Bone marrow (tissue), 2 donors: ENCODE data around the gene PIP5K1B.
A peak's percentile ranks its signal among the peaks of the same experiment; 100 is the strongest.

Experiments
- DNase-seq, 2 donors: peaks; one replicate each; lab custom pipeline; 2025; lab: John Stamatoyannopoulos, UW

PIP5K1B gene

GRCh38 chr9:68707801-68708488, 2.9 kb downstream of the PIP5K1B start:
- no peak for DNase-seq

- DNase-seq = no peak
Measured at GRCh38 chr9:68708513-68708912, 3.5 kb downstream of the PIP5K1B start.

GRCh38 chr9:68709291-68710110, 4.5 kb downstream of the PIP5K1B start:
- peak in 1 of 2 donors; percentile 54 for DNase-seq

GRCh38 chr9:68710111-68710471, 5.1 kb downstream of the PIP5K1B start:
- DNase-seq = no peak

GRCh38 chr9:68711281-68711680, 6.2 kb downstream of the PIP5K1B start:
- DNase-seq = no peak

GRCh38 chr9:68711932-68712331, 6.9 kb downstream of the PIP5K1B start:
- no peak for DNase-seq

GRCh38 chr9:68714416-68715180, 9.6 kb downstream of the PIP5K1B start:
- no peak for DNase-seq

GRCh38 chr9:68715181-68715456, 10.1 kb downstream of the PIP5K1B start:
- DNase-seq = no peak

- no peak for DNase-seq
Measured at GRCh38 chr9:68717552-68718443, 12.8 kb downstream of the PIP5K1B start.

GRCh38 chr9:68719847-68720246, 14.8 kb downstream of the PIP5K1B start:
- DNase-seq = no peak

- DNase-seq = no peak
Measured at GRCh38 chr9:68720656-68721313, 15.7 kb downstream of the PIP5K1B start.

GRCh38 chr9:68721666-68722330, 16.8 kb downstream of the PIP5K1B start:
- no peak for DNase-seq

GRCh38 chr9:68725070-68725469, 20.0 kb downstream of the PIP5K1B start:
- no peak for DNase-seq

GRCh38 chr9:68726489-68726888, 21.4 kb downstream of the PIP5K1B start:
- DNase-seq = no peak

- no peak for DNase-seq
Measured at GRCh38 chr9:68727636-68728035, 22.6 kb downstream of the PIP5K1B start.

- peak in 1 of 2 donors; percentile 36 for DNase-seq
Measured at GRCh38 chr9:68728731-68729130, 23.7 kb downstream of the PIP5K1B start.

GRCh38 chr9:68730570-68731235, 25.7 kb downstream of the PIP5K1B start:
- no peak for DNase-seq

- no peak for DNase-seq
Measured at GRCh38 chr9:68731857-68732256, 26.8 kb downstream of the PIP5K1B start.

- no peak for DNase-seq
Measured at GRCh38 chr9:68732405-68733020, 27.5 kb downstream of the PIP5K1B start.

GRCh38 chr9:68733021-68733405, 28.0 kb downstream of the PIP5K1B start:
- no peak for DNase-seq
